ENCODE data around the gene RSPH9.

The RSPH9 gene

GRCh38 chr6:43710576-43710975 lies 65.7 kb downstream of the RSPH9 start:
- peak; percentile 37 for DNase-seq (ENCODE audit: low spot score)

- DNase-seq (ENCODE audit: low spot score) = no peak
These were observed 67.7 kb downstream of the RSPH9 start for GRCh38 chr6:43712579-43712978.

GRCh38 chr6:43713643-43714310 lies 68.9 kb downstream of the RSPH9 start:
- no peak for DNase-seq (ENCODE audit: low spot score)

GRCh38 chr6:43714311-43715055 lies 69.6 kb downstream of the RSPH9 start:
- peak; percentile 81 for DNase-seq (ENCODE audit: low spot score)

- DNase-seq (ENCODE audit: low spot score) = no peak
These were observed 70.4 kb downstream of the RSPH9 start for GRCh38 chr6:43715056-43715788.

GRCh38 chr6:43716099-43716498 lies 71.3 kb downstream of the RSPH9 start:
- DNase-seq (ENCODE audit: low spot score) = peak; percentile 93

- DNase-seq (ENCODE audit: low spot score) = no peak
These were observed 72.6 kb downstream of the RSPH9 start for GRCh38 chr6:43717389-43717788.

GRCh38 chr6:43717822-43718221 lies 73.0 kb downstream of the RSPH9 start:
- DNase-seq (ENCODE audit: low spot score) = no peak

GRCh38 chr6:43718387-43719105 lies 73.7 kb downstream of the RSPH9 start:
- DNase-seq (ENCODE audit: low spot score) = no peak

GRCh38 chr6:43719511-43719910 lies 74.7 kb downstream of the RSPH9 start:
- DNase-seq (ENCODE audit: low spot score) = no peak

- no peak for DNase-seq (ENCODE audit: low spot score)
These were observed 76.2 kb downstream of the RSPH9 start for GRCh38 chr6:43720999-43721398.

All from left forelimb (tissue), 1 donor.